Panc1 (cell line): ENCODE data around the gene KRTAP5-3. TPM values are rescaled to one million over a fixed set of nuclear protein-coding genes. Genes with fewer than 3 reads are reported as not detected.
A peak's percentile ranks its signal among the peaks of the same experiment; 100 is the strongest.
"Not testable (repeated sequence)": the region's sequence is repeated elsewhere in the genome, so short reads cannot be mapped to it uniquely, and the experiment has no call there.

Experiments used
- ATAC-seq: fragments of 200-7000 bp; cut with Tn5 transposase; 2 replicates; pipeline ENCODE4 v1.9.1; 2020; ENCODE audit warnings: mild to moderate bottlenecking, moderate library complexity
- BruUV-seq: library from RNA; stranded (reverse); fragments of 400-500 nt; replicated peaks from 2 replicates; lab custom pipeline; 2021; lab: Mats Ljungman, UMichigan
- CTCF ChIA-PET: fragments of 300-600 bp; sonication (Branson Sonifier 250); formaldehyde crosslinking; loops from one replicate; lab custom pipeline; 2022; ENCODE audit warnings: antibody characterized with exemption; lab: Charles Lee
- POLR2A ChIA-PET: fragments of 300-600 bp; sonication (Branson Sonifier 250); formaldehyde crosslinking; loops from one replicate; lab custom pipeline; 2022; ENCODE audit warnings: antibody characterized with exemption; lab: Charles Lee
- DNase-seq: peaks from one replicate; pipeline ENCODE4 v3.0.0-alpha.2; 2010; ENCODE audit warnings: low read depth, low spot score
- H3K27ac ChIP-seq: 2 replicates; pipeline ENCODE4 v1.5.1; 2011; ENCODE audit warnings: mild to moderate bottlenecking, low read length, inconsistent platforms
- H3K27me3 ChIP-seq: fragments of 200-500 bp; sonication (Bioruptor generic); 2 replicates; pipeline ENCODE4 v1.6.0; 2014; ENCODE audit warnings: low read length, inconsistent platforms; ENCODE audit not compliant: control insufficient read depth, insufficient read depth
- H3K36me3 ChIP-seq: fragments of 200-500 bp; sonication (Bioruptor generic); 2 replicates; pipeline ENCODE4 v1.5.1; 2014; ENCODE audit warnings: inconsistent platforms, mild to moderate bottlenecking, low read length, moderate library complexity; ENCODE audit not compliant: control insufficient read depth, insufficient read depth
- H3K4me1 ChIP-seq: 2 replicates; pipeline ENCODE4 v1.5.1; 2011; ENCODE audit warnings: inconsistent platforms, mild to moderate bottlenecking, low read length, moderate library complexity; ENCODE audit not compliant: control insufficient read depth, insufficient read depth
- H3K4me3 ChIP-seq, 2 experiments: 2 replicates each; pipeline ENCODE4 v1.5.1; 2011 to 2012; ENCODE audit warnings: low read depth in 2 of 2, low read length in 2 of 2, mild to moderate bottlenecking in 2 of 2, inconsistent platforms in 1 of 2, moderate library complexity in 1 of 2
- H3K9me3 ChIP-seq: fragments of 200-500 bp; sonication (Bioruptor generic); 2 replicates; pipeline ENCODE4 v1.5.1; 2014; ENCODE audit warnings: low read depth, mild to moderate bottlenecking, inconsistent platforms, low read length, moderate library complexity; ENCODE audit not compliant: control insufficient read depth, insufficient read depth
- POLR2AphosphoS5 ChIP-seq: IDR thresholded peaks from 2 replicates; pipeline ENCODE4 v1.6.1; 2012; ENCODE audit warnings: mild to moderate bottlenecking, low read depth, low read length, moderate library complexity
- SIN3A ChIP-seq: IDR thresholded peaks from 2 replicates; pipeline ENCODE4 v1.6.1; 2012; ENCODE audit warnings: low read depth, mild to moderate bottlenecking, low read length, moderate library complexity, borderline replicate concordance; ENCODE audit not compliant: insufficient read depth
- TCF7L2 ChIP-seq: IDR thresholded peaks from 2 replicates; pipeline ENCODE4 v1.6.1; 2011; ENCODE audit warnings: mild to moderate bottlenecking, low read depth, low read length, inconsistent platforms
- in situ Hi-C: cut with HindIII; loops from 2 replicates; pipeline ENCODE4 v1.10.0; 2016; ENCODE audit warnings: low sequenced_read_pairs, low pct_unique_long_range_greater_than_20kb
- intact Hi-C: fragments of 100-400 bp; cut with micrococcal nuclease; formaldehyde crosslinking; loops from one replicate; pipeline ENCODE4 v1.10.0; 2022; ENCODE audit not compliant: unreplicated experiment
- total RNA-seq: library from RNA; stranded (reverse); gene quantifications from one replicate; pipeline ENCODE4 v1.2.1, GENCODE V29; 2021; ENCODE audit not compliant: unreplicated experiment
- TF ChIP-seq, protein P1 (sequence below): fragments of 450-650 bp; IDR thresholded peaks from 2 replicates; pipeline ENCODE4 v1.5.1; 2017; ENCODE audit warnings: mild to moderate bottlenecking
- TF ChIP-seq, protein P2 (sequence below), 2 experiments: IDR thresholded peaks; 2 replicates each; pipeline ENCODE4 v1.6.1; 2011 to 2012; ENCODE audit warnings: low read depth in 2 of 2, control low read depth in 1 of 2, low read length in 1 of 2, mild to moderate bottlenecking in 1 of 2, moderate library complexity in 1 of 2; ENCODE audit not compliant: insufficient read depth in 1 of 2

KRTAP5-3 gene
- total RNA-seq, 1 experiment from 2014 or later = not detected

GRCh38 chr11:1607901-1608300 is 362 bp downstream of the KRTAP5-3 start:
- intact Hi-C loops, POLR2A ChIA-PET: not testable (repeated sequence)
- CTCF ChIA-PET = interaction anchor here (0.6 to 0.8 kb wide), 5 partner anchors 8 to 381 kb away, joined by 3 to 6 read pairs (median 3); no protein-coding TSS in a partner anchor

GRCh38 chr11:1607156-1607845 is 962 bp downstream of the KRTAP5-3 start:
- H3K9me3 ChIP-seq, in situ Hi-C loops, BruUV-seq, H3K4me1 ChIP-seq, H3K27ac ChIP-seq, H3K4me3 ChIP-seq, H3K27me3 ChIP-seq, intact Hi-C loops, DNase-seq, H3K36me3 ChIP-seq: not testable (repeated sequence)
- POLR2A ChIA-PET = interaction anchor here (0.6 kb wide), 1 partner anchor 39 kb away, joined by 14 read pairs; no protein-coding TSS in a partner anchor
- ATAC-seq = peak; percentile 38; the same call in 1 of the 2 replicates
- CTCF ChIA-PET = interaction anchor here (0.6 to 0.8 kb wide), 4 partner anchors 8 to 380 kb away, joined by 3 to 6 read pairs (median 4); no protein-coding TSS in a partner anchor

More at GRCh38 chr11:1607901-1608300, 362 bp downstream of the KRTAP5-3 start:
- ATAC-seq, H3K27me3 ChIP-seq, H3K9me3 ChIP-seq, H3K27ac ChIP-seq, H3K36me3 ChIP-seq, BruUV-seq, H3K4me1 ChIP-seq, in situ Hi-C loops, DNase-seq, H3K4me3 ChIP-seq: not testable (repeated sequence)

DNA sequence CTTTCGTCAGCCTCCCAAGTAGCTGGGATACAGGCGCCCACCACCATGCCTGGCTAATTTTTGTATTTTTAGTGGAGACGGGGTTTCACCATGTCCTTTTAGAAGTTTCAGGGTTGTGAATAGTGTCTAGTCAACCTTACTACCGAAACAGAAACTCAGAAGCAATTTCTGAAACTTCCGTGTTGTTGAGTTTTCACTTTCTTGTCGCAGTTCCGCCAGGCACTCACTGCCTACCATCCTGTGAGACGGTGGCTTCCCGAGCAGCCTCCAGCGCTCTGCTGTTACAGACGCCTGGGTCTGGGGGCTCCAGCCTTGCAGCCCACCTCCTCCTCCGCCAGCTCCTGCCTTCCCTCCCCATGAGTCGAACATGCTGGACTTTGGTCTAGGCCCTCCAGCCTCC is 2.3 kb downstream of the KRTAP5-3 start:
- DNase-seq, H3K27ac ChIP-seq, H3K36me3 ChIP-seq, ATAC-seq, H3K27me3 ChIP-seq, POLR2A ChIA-PET, H3K9me3 ChIP-seq, H3K4me1 ChIP-seq, intact Hi-C loops, BruUV-seq, H3K4me3 ChIP-seq, in situ Hi-C loops: not testable (repeated sequence)
- CTCF ChIA-PET = interaction anchor here (1.0 kb wide), 1 partner anchor 11 kb away, joined by 5 read pairs; no protein-coding TSS in a partner anchor

- CTCF ChIA-PET = no interaction called here
- Histone ChIP-seq H3K36me3 (no peaks in the 10 kb centered on the region), H3K9me3 (no peaks in the 10 kb centered on the region), H3K27me3 (peaks cover 20% of the 10 kb centered on the region), H3K4me1 (no peaks in the 10 kb centered on the region), H3K27ac (no peak overlapping the region), H3K4me3 (no peak overlapping the region)
- in situ Hi-C loops = no loop called here
- no peak for TF ChIP-seq TCF7L2
- no peak for TF ChIP-seq POLR2AphosphoS5
- TF ChIP-seq, protein P1, sequence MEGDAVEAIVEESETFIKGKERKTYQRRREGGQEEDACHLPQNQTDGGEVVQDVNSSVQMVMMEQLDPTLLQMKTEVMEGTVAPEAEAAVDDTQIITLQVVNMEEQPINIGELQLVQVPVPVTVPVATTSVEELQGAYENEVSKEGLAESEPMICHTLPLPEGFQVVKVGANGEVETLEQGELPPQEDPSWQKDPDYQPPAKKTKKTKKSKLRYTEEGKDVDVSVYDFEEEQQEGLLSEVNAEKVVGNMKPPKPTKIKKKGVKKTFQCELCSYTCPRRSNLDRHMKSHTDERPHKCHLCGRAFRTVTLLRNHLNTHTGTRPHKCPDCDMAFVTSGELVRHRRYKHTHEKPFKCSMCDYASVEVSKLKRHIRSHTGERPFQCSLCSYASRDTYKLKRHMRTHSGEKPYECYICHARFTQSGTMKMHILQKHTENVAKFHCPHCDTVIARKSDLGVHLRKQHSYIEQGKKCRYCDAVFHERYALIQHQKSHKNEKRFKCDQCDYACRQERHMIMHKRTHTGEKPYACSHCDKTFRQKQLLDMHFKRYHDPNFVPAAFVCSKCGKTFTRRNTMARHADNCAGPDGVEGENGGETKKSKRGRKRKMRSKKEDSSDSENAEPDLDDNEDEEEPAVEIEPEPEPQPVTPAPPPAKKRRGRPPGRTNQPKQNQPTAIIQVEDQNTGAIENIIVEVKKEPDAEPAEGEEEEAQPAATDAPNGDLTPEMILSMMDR = no peak
- TF ChIP-seq SIN3A = no peak
- TF ChIP-seq, protein P2, sequence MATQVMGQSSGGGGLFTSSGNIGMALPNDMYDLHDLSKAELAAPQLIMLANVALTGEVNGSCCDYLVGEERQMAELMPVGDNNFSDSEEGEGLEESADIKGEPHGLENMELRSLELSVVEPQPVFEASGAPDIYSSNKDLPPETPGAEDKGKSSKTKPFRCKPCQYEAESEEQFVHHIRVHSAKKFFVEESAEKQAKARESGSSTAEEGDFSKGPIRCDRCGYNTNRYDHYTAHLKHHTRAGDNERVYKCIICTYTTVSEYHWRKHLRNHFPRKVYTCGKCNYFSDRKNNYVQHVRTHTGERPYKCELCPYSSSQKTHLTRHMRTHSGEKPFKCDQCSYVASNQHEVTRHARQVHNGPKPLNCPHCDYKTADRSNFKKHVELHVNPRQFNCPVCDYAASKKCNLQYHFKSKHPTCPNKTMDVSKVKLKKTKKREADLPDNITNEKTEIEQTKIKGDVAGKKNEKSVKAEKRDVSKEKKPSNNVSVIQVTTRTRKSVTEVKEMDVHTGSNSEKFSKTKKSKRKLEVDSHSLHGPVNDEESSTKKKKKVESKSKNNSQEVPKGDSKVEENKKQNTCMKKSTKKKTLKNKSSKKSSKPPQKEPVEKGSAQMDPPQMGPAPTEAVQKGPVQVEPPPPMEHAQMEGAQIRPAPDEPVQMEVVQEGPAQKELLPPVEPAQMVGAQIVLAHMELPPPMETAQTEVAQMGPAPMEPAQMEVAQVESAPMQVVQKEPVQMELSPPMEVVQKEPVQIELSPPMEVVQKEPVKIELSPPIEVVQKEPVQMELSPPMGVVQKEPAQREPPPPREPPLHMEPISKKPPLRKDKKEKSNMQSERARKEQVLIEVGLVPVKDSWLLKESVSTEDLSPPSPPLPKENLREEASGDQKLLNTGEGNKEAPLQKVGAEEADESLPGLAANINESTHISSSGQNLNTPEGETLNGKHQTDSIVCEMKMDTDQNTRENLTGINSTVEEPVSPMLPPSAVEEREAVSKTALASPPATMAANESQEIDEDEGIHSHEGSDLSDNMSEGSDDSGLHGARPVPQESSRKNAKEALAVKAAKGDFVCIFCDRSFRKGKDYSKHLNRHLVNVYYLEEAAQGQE (IDR thresholded peaks at IDR 0.05; ENCODE audit: insufficient read depth in 1 of 2, low read depth in 2 of 2, low read length in 1 of 2) = no peak
- no TSS peak for BruUV-seq
- intact Hi-C loops = no loop called here
- POLR2A ChIA-PET = no interaction called here
- DNase-seq (no peak), ATAC-seq (no peak)
Measured at GRCh38 chr11:1604711-1605110, 3.6 kb downstream of the KRTAP5-3 start.
